Measurements from ENCODE around the gene PRB4. TPM values are rescaled to one million over a fixed set of nuclear protein-coding genes. Genes with fewer than 3 reads are reported as not detected.

The PRB4 gene
- total and polyA plus RNA-seq, 3 donors from 2014 or later: not detected

DNA sequence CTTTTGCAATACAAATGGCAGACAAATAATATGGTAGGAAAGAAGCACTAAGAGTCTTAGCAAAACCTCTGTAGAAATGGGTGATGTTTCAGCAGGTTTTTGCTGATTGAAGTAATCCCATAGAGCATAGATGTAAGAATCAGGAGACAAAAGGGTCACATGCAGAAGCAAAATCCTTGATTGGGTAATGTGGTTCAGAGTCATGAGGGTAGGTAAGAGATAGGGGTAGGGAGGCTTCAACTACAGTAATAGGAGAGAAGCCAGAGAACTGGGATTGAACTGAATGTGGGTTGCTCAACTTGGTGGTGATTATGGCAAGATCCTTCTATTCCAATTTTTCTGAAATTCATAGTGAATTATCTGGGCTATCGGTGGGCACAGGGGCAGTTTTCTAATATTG is 45.7 kb downstream of the PRB4 start:
- no peak overlapping the region for H3K27ac ChIP-seq
- H3K27me3 ChIP-seq: no peaks in the 10 kb centered on the region
- intact Hi-C loops (cut with DNase I; ENCODE audit: low total_unique reads): no loop called here
- 90 to 98% methylated on average over 1 of the region's 1 CpG for WGBS, 2 donors
- H3K4me3 ChIP-seq: no peak overlapping the region
- H3K4me1 ChIP-seq: no peaks in the 10 kb centered on the region
- no peak for TF ChIP-seq POLR2A (IDR thresholded peaks at IDR 0.05)
- TF ChIP-seq, protein P1, sequence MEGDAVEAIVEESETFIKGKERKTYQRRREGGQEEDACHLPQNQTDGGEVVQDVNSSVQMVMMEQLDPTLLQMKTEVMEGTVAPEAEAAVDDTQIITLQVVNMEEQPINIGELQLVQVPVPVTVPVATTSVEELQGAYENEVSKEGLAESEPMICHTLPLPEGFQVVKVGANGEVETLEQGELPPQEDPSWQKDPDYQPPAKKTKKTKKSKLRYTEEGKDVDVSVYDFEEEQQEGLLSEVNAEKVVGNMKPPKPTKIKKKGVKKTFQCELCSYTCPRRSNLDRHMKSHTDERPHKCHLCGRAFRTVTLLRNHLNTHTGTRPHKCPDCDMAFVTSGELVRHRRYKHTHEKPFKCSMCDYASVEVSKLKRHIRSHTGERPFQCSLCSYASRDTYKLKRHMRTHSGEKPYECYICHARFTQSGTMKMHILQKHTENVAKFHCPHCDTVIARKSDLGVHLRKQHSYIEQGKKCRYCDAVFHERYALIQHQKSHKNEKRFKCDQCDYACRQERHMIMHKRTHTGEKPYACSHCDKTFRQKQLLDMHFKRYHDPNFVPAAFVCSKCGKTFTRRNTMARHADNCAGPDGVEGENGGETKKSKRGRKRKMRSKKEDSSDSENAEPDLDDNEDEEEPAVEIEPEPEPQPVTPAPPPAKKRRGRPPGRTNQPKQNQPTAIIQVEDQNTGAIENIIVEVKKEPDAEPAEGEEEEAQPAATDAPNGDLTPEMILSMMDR (IDR thresholded peaks at IDR 0.05): no peak
- DNase-seq: no peak
- no peaks in the 10 kb centered on the region for H3K36me3 ChIP-seq (ENCODE audit: low read depth, missing control alignments)
- no peaks in the 10 kb centered on the region for H3K9me3 ChIP-seq

Other genes with a start within 250 kb of the PRB4 start
- gene TAS2R46, start 248.1 kb downstream of the PRB4 start, total RNA-seq: 1 to 10 TPM; 3.2 to 5.4 TPM
- gene TAS2R46, start 248.1 kb downstream of the PRB4 start, polyA plus RNA-seq (ENCODE audit: insufficient read depth, low read depth, low replicate concordance): not detected
- gene TAS2R43, start 218.1 kb downstream of the PRB4 start, total RNA-seq: 1 to 10 TPM in 1 of 2 donors, under 1 TPM in 1; 0.87 to 7.2 TPM
- gene TAS2R43, start 218.1 kb downstream of the PRB4 start, polyA plus RNA-seq (ENCODE audit: insufficient read depth, low read depth, low replicate concordance): not detected
- gene TAS2R30, start 175.8 kb downstream of the PRB4 start, total RNA-seq: 10 to 100 TPM; 11.1 to 11.3 TPM
- gene TAS2R30, start 175.8 kb downstream of the PRB4 start, polyA plus RNA-seq (ENCODE audit: insufficient read depth, low read depth, low replicate concordance): not detected
- gene SMIM10L1, start 139.2 kb downstream of the PRB4 start, total RNA-seq: 10 to 100 TPM in 1 of 2 donors, 1 to 10 TPM in 1; 7.6 to 11.0 TPM
- 4.4 TPM for gene SMIM10L1, start 139.2 kb downstream of the PRB4 start, polyA plus RNA-seq (ENCODE audit: insufficient read depth, low read depth, low replicate concordance)
- gene TAS2R42, start 123.5 kb downstream of the PRB4 start, total RNA-seq: under 1 TPM in 1 of 2 donors, not detected in 1; 0.71 TPM
- not detected for gene TAS2R42, start 123.5 kb downstream of the PRB4 start, polyA plus RNA-seq (ENCODE audit: insufficient read depth, low read depth, low replicate concordance)
- gene PRB3, start 40.7 kb downstream of the PRB4 start, total RNA-seq: under 1 TPM in 1 of 2 donors, not detected in 1; 0.39 TPM
- 0.82 TPM for gene PRB3, start 40.7 kb downstream of the PRB4 start, polyA plus RNA-seq (ENCODE audit: insufficient read depth, low read depth, low replicate concordance)
- gene PRB2, start 85.1 kb upstream of the PRB4 start, total RNA-seq: under 1 TPM in 1 of 2 donors, not detected in 1; 0.62 TPM
- 1.3 TPM for gene PRB2, start 85.1 kb upstream of the PRB4 start, polyA plus RNA-seq (ENCODE audit: insufficient read depth, low read depth, low replicate concordance)

All from testis (tissue), 3 donors.